Renal cortical epithelial cell (primary cell): ENCODE data around the gene POLA2. TPM values are rescaled to one million over a fixed set of nuclear protein-coding genes. Genes with fewer than 3 reads are reported as not detected.
A peak's percentile ranks its signal among the peaks of the same experiment; 100 is the strongest.
"Not testable (repeated sequence)": the region's sequence is repeated elsewhere in the genome, so short reads cannot be mapped to it uniquely, and the experiment has no call there.

Experiments
- DNase-seq: peaks from one replicate; pipeline ENCODE4 v3.0.0-alpha.2; 2011; ENCODE audit warnings: low read depth
- total RNA-seq: library from RNA; depleted of rRNA; stranded (reverse); fragments of >200 nt; gene quantifications from 2 replicates; pipeline ENCODE4 v1.2.3, GENCODE V29; 2014

POLA2 gene
- total RNA-seq, 1 donor from 2014 or later = 3.2 TPM

GRCh38 chr11:65241692-65242091, 20.1 kb upstream of the POLA2 start:
- DNase-seq = no peak

DNA sequence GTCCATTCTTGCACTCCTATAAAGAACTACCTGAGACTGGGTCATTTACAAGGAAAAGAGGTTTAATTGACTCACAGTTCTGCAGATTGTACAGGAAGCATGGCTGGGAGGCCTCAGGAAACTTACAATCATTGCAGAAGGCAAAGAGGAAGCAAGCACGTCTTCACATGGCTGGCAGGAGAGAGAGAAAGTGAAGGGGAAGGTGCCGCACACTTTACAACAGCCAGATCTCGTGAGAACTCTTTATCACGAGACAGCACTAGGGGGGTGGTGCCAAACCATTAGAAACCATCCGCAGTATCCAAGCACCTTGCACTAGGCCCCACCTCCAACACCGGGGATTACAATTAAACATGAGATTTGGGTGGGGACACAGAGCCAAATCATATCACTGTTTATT, 19.4 kb upstream of the POLA2 start:
- no peak for DNase-seq

GRCh38 chr11:65243797-65244196, 18.0 kb upstream of the POLA2 start:
- no peak for DNase-seq

GRCh38 chr11:65245046-65245445, 16.7 kb upstream of the POLA2 start:
- DNase-seq = peak; percentile 80

- no peak for DNase-seq
Observed at GRCh38 chr11:65246506-65246905, 15.3 kb upstream of the POLA2 start.

DNA sequence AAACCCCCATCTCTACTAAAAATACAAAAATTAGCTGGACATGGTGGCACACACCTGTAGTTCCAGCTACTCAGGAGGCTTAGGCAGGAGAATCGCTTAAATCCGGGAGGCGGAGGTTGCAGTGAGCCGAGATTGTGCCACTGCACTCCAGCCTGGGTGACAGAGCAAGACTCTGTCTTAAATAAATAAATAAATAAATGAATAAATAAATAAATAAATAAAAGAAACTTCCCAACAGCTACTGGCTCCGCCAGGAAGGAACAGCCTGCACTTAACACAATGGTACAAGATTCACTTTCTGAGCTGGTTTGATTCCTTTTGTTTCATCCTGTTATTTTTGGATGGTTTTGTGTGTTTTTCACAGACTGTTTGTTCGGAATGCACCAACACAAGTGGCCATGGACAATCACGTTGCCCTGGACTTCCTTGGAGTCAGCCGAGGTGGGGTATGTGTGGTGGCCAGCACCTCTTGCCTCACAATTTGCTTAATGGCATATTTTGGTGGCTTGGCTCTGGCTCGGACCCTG, 13.5 kb upstream of the POLA2 start:
- not testable (repeated sequence) for DNase-seq

DNA sequence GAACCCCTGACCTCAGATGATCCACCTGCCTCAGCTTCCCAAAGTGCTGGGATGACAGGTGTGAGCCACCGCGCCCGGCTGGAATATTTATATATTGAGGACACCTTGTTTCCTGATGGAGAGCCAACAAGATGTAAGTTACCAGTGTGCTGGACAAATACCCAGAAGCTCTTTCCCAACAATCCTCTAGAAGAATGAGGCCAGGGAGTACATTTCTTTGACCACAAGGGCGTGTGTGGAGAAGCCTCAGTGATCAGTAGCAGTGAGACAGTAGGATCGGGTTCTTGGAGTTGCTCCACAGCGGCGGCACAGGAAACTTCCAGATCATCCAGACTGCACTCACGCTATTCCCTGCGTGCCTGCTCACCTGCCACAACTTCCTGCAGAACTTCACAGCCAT, 10.3 kb upstream of the POLA2 start:
- peak; percentile 32 for DNase-seq

DNA sequence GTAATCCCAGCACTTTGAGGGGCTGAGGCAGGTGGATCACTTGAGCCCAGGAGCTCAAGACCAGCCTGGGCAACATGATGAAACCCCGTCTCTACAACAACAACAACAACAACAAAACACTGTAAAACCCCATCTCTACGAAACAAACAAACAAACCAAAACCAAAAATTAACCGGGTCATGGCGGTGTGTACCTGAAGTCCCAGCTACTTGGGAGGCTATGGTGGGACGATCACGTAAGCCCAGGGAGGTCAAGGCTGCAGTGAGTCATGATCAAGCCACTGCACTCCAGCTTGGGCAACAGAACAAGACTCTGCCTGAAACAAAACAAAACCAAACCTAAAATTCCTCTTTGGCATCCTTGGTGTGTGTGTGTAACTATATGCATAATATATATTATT, 7.0 kb upstream of the POLA2 start:
- DNase-seq = no peak

DNA sequence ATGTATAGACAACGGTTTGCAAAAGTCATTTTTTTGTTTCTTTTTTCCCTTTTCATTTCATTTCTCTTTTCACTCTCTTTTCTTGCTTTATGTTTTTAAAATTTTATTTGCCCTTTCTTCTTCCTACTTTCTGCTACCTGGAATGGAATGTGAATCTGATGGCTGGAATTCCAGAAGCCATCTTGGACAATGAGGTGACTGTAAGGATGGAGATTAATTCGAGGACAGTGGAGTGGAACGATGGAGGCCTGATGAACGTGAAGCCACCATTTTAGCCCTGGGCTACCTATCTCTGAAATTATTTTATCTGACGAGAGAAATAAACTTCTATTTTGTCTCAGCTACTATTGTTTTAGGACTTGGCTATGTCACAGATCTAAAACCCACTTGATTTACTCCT, 2.8 kb upstream of the POLA2 start:
- no peak for DNase-seq

DNA sequence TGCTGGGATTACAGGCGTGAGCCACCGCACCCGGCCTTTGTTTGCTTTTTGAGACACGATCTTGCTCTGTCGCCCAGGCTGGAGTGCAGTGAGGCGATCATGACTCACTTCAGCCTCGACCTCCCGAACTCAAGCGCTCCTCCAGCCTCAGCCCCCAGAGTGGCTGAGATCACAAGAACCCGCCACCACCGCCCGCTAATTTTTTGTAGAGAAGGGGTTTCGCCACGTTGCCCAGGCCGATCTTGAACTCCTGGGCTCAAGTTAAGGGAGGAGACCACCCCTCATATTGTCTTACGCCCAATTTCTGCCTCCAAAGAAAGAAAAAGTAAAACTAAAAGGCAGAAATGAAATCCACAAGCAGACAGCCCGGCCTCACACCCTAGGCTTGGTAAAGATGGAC, 1.5 kb upstream of the POLA2 start:
- DNase-seq = no peak

DNA sequence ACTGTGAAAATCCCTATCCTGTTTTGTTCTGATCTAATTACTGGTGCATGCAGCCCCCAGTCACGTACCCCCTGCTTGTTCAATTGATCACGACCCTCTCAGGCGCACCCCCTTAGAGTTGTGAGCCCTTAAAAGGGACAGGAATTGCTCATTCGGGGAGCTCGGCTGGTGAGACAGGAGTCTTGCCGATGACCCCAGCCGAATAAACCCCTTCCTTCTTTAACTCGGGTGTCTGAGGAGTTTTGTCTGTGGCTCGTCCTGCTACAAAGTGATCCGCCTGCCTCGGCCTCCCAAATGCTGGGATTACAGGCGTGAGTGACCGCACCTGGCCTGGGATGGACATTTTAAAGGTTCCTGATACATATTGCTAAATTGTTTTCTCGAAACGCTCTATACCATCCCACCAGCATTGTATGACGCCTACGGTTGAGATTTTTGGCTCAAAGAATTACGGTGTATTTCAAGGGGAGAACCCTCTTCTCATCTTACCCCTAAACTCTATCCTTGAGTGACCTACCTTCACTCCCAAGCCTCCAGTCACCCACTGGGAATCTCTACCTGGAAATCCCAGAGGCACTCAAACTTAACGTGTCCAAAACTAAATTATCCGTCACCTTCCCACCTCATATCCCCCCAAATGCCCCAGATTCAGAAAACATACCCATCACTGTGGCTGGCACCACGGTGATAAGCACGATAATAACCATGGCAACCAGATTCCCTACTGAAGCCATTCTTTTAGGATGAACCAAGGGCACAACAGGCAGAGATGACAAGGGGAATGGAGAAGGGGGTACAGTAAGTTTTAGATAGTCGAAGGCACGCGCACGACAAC, 789 bp upstream of the POLA2 start:
- no peak for DNase-seq

GRCh38 chr11:65262381-65262680, 569 bp downstream of the POLA2 start:
- DNase-seq = no peak

GRCh38 chr11:65262776-65263175, 1.0 kb downstream of the POLA2 start:
- DNase-seq = no peak

DNA sequence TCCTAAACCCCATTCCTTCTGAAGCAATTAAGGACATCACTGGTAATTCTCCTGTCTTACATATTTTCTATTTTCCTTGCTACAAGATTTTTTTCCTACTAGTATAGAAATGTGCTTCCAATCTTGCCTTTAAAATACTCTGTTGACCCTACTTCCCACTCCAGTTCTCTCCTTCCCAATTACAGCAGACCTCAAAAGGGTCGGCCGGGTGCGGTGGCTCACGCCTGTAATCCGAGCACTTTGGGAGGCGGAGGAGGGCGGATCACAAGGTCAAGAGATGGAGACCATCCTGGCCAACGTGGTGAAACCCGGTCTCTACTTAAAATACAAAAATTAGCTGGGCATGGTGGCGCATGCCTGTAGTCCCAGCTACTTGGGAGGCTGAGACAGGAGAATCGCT, 3.0 kb downstream of the POLA2 start:
- not testable (repeated sequence) for DNase-seq

DNA sequence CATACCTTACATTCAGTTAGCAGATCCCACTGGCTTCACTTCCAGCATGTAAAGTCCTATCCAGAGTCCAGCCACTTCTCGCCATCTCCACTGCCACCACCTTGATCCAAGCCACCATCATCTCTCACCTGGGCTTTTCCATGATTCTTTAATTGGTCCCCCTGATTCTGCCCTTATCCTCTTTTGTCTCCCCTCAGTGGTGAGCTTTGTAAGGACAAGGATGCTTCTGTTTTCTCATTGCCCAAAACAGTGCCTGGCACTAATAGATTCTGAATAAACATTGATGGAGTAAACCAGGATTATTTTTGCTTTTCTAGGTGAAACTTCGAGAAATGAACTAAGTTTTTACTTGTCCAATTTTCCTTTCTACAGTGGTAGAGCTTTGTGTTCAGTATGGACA, 4.4 kb downstream of the POLA2 start:
- no peak for DNase-seq

- DNase-seq = peak; percentile 69
Observed at GRCh38 chr11:65274735-65275682, 13.2 kb downstream of the POLA2 start.

- DNase-seq = peak; percentile 51
Observed at GRCh38 chr11:65275906-65276305, 14.1 kb downstream of the POLA2 start.

DNA sequence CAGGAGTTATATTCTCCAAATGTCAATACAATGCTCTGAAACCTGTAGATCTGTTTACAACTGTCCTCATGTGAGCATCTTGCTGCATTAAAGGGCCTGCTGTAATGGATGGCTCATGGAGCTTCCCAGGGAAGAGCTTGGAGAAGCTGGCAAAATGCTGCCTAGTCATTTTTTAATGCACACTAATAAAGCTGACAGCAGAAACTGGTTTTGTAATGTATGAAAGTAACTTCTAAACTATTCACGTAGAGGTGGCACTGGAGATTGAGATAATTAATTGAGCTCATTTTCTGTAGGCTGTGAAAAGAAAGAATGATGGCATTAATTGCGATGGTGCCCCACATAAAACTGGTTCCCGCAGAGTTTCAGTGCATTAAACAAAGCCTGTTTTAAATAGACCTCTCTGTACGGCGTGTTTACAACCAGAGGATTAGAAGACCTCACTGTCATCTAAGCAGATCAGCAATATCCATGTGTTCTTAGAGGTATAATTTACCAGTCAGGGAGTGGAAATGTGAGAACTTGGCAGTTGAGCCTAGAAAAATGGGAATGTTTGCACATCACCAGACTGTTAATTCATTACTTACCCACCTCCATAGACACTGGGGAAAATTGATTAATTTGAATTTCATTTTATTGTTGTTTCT, 16.0 kb downstream of the POLA2 start:
- DNase-seq = no peak

DNA sequence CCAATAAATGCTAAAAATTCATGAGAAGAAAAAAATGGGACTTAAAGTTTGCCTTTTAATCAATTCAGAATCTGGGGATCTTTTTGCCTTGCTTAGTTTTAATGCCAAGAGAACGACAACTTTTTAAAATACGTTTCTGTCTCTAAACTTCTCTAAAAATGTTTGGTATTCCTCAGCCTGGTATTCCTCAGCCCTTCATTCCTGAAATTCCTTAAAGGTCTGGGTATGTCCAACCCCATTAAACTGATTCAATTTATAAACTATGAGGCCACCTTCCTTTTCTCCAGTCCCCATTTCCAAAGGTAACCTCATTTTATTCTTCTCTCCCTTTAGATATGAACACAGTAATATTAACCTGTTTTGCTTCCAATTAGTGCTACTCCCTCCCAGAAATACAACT, 16.6 kb downstream of the POLA2 start:
- DNase-seq = peak; percentile 34

DNA sequence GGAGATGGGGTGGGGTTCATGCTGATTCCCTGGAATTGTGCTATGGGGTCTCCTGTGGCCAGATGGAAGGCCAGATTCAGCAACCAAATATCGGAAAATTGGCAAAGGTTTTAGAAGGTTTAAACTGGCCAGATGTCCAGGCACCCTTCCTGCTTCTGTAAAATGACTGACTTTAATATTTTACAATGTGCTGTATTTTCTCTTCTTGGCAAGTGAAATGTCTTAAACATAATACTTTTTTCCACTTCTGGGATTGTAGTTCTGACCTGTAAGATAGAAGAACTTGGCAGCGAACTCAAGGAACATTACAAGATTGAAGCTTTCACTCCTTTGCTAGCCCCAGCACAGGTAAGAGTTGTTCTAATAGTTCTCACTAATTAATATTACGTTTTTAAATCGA, 17.5 kb downstream of the POLA2 start:
- DNase-seq = no peak

DNA sequence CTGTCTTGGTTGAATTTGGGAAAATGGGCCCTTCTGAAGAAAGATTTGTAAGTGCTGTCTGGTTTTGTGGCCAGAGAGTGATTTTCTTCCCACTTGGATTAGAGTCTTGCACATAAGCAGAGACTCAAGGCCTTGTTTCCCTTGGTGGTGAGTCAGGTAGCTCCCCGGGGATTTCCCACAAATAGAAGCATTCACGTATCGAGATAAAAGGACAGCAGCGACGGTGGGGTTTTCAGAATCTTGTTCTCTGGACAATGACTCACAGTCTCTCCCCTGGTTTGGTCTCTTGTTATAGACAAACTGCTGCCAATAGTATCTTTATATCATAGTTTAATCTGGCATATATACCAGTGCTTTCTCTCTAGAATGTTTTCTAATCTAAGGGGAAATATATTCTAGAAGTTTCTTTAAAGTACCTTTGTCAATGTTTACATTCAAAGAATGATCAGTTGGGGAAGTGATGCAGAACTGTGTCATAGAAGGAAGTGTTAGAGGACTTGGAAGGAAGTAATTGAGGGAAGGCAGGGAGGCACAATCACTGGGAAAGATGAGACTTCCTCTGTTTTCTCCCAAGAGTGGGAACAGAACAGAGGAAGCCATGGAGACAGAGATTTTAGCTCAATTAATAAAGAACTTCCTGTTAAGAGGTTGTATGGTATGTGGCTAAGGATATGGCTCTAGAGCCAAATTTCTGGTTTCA, 18.1 kb downstream of the POLA2 start:
- DNase-seq = peak; percentile 97

DNA sequence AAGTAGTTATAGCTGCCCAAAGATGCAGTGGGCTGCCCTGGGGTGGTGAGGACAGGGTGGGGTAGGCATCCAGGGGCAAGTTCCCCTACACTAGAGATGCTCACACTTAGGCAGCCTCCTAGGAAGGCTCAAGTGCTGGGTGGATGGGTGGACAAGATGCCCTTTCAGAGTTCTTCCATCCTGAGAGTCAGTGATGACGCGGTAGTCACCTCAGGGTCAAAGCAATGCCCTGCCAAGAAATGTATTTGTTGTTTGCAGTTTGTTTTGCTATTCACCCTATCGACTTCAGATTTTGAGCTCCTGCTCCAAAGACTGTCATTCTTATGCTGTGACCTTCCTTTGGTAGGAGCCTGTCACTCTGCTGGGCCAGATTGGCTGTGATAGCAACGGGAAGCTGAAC, 18.9 kb downstream of the POLA2 start:
- DNase-seq = no peak
